Panc1 (cell line): Measurements from ENCODE around the gene ITM2B.

Experiments used
- CTCF ChIP-seq: fragments of 450-650 bp; IDR thresholded peaks from 2 replicates; pipeline ENCODE4 v1.5.1; 2017; ENCODE audit warnings: mild to moderate bottlenecking
- POLR2AphosphoS5 ChIP-seq: IDR thresholded peaks from 2 replicates; pipeline ENCODE4 v1.6.1; 2012; ENCODE audit warnings: mild to moderate bottlenecking, low read depth, low read length, moderate library complexity
- TCF7L2 ChIP-seq: IDR thresholded peaks from 2 replicates; pipeline ENCODE4 v1.6.1; 2011; ENCODE audit warnings: mild to moderate bottlenecking, low read depth, low read length, inconsistent platforms

GRCh38 chr13:48318821-48319511 is 86.0 kb downstream of the ITM2B start:
- TF ChIP-seq POLR2AphosphoS5 (no peak), CTCF (no peak), TCF7L2 (no peak)
